ENCODE data around the gene TRIM15. TPM values are rescaled to one million over a fixed set of nuclear protein-coding genes. Genes with fewer than 3 reads are reported as not detected.

The TRIM15 gene
- total and polyA plus RNA-seq, 4 donors: 0.01 to 0.06 TPM; not detected in 2

GRCh38 chr6:30121446-30122366 is 41.6 kb upstream of the TRIM15 start:
- peaks cover 0 to 33% (median 22%) of the 10 kb centered on the region in 3 donors for H3K27me3 ChIP-seq (ENCODE audit: control insufficient read depth in 3 of 3, insufficient read depth in 3 of 3, low read length in 2 of 3)
- no peak for ATAC-seq (ENCODE audit: insufficient read depth, low FRiP score)
- no peaks in the 10 kb centered on the region for H3K9me3 ChIP-seq (ENCODE audit: control insufficient read depth in 4 of 4, insufficient read depth in 3 of 4, low read length in 3 of 4)
- no peak for DNase-seq
- WGBS, 2 donors: 86 to 91% methylated on average over 10 of the region's 10 CpGs
- no peaks in the 10 kb centered on the region for H3K4me1 ChIP-seq (ENCODE audit: control insufficient read depth in 5 of 5, insufficient read depth in 5 of 5, low read length in 5 of 5)
- no peak overlapping the region for H3K9ac ChIP-seq (ENCODE audit: insufficient read depth in 1 of 2, low read length in 2 of 2)
- no peak overlapping the region for H3K4me3 ChIP-seq
- TF ChIP-seq CTCF (IDR thresholded peaks at IDR 0.05; ENCODE audit: control extremely low read depth, extremely low read depth): no peak
- no peaks in the 10 kb centered on the region for H3K36me3 ChIP-seq (ENCODE audit: control insufficient read depth in 4 of 4, insufficient read depth in 4 of 4, low read length in 4 of 4)
- H3K27ac ChIP-seq (ENCODE audit: low read depth in 1 of 2, low read length in 1 of 2): no peak overlapping the region

GRCh38 chr6:30122515-30122914 is 40.8 kb upstream of the TRIM15 start:
- no peak overlapping the region for H3K9ac ChIP-seq (ENCODE audit: insufficient read depth in 1 of 2, low read length in 2 of 2)
- ATAC-seq (ENCODE audit: insufficient read depth, low FRiP score): no peak
- no peaks in the 10 kb centered on the region for H3K36me3 ChIP-seq (ENCODE audit: control insufficient read depth in 4 of 4, insufficient read depth in 4 of 4, low read length in 4 of 4)
- no peaks in the 10 kb centered on the region for H3K9me3 ChIP-seq (ENCODE audit: control insufficient read depth in 4 of 4, insufficient read depth in 3 of 4, low read length in 3 of 4)
- DNase-seq: no peak
- no peak overlapping the region for H3K27ac ChIP-seq (ENCODE audit: low read depth in 1 of 2, low read length in 1 of 2)
- H3K27me3 ChIP-seq (ENCODE audit: control insufficient read depth in 3 of 3, insufficient read depth in 3 of 3, low read length in 2 of 3): peaks cover 0 to 41% (median 24%) of the 10 kb centered on the region in 3 donors
- WGBS, 2 donors: 26 to 53% methylated on average over 2 of the region's 2 CpGs
- peaks cover 0 to 5% (median 0%) of the 10 kb centered on the region in 5 donors for H3K4me1 ChIP-seq (ENCODE audit: control insufficient read depth in 5 of 5, insufficient read depth in 5 of 5, low read length in 5 of 5)
- no peak overlapping the region for H3K4me3 ChIP-seq
- TF ChIP-seq CTCF (IDR thresholded peaks at IDR 0.05; ENCODE audit: control extremely low read depth, extremely low read depth): no peak

GRCh38 chr6:30127238-30128093 is 35.9 kb upstream of the TRIM15 start:
- Histone ChIP-seq H3K9me3 (ENCODE audit: control insufficient read depth in 4 of 4, insufficient read depth in 3 of 4, low read length in 3 of 4) (no peaks in the 10 kb centered on the region), H3K27ac (ENCODE audit: low read depth in 1 of 2, low read length in 1 of 2) (no peak overlapping the region), H3K27me3 (ENCODE audit: control insufficient read depth in 3 of 3, insufficient read depth in 3 of 3, low read length in 2 of 3) (peaks cover 0 to 71% (median 67%) of the 10 kb centered on the region in 3 donors), H3K36me3 (ENCODE audit: control insufficient read depth in 4 of 4, insufficient read depth in 4 of 4, low read length in 4 of 4) (no peaks in the 10 kb centered on the region), H3K9ac (ENCODE audit: insufficient read depth in 1 of 2, low read length in 2 of 2) (no peak overlapping the region), H3K4me3 (no peak overlapping the region), H3K4me1 (ENCODE audit: control insufficient read depth in 5 of 5, insufficient read depth in 5 of 5, low read length in 5 of 5) (peaks cover 0 to 9% (median 0%) of the 10 kb centered on the region in 5 donors)
- no peak for TF ChIP-seq CTCF (IDR thresholded peaks at IDR 0.05; ENCODE audit: control extremely low read depth, extremely low read depth)
- 16 to 19% methylated on average over 50 of the region's 50 CpGs for WGBS, 2 donors
- peak in 2 of 3 donors; percentile 16 to 17 for DNase-seq
- ATAC-seq (ENCODE audit: insufficient read depth, low FRiP score): no peak

Measured in lung (tissue), 12 donors.